C4-2B (cell line): ENCODE data around the gene CENPU.

ENCODE experiments used
- H3K27ac ChIP-seq: fragments of 450-650 bp; 2 replicates; pipeline ENCODE4 v1.5.1; 2017
- CTCF ChIP-seq: fragments of 450-650 bp; conservative IDR thresholded peaks from 2 replicates; pipeline ENCODE4 v1.5.1; 2017; ENCODE audit warnings: mild to moderate bottlenecking
- ZFX ChIP-seq: fragments of 450-650 bp; IDR thresholded peaks from 2 replicates; pipeline ENCODE4 v1.6.1; 2017

CENPU gene

DNA sequence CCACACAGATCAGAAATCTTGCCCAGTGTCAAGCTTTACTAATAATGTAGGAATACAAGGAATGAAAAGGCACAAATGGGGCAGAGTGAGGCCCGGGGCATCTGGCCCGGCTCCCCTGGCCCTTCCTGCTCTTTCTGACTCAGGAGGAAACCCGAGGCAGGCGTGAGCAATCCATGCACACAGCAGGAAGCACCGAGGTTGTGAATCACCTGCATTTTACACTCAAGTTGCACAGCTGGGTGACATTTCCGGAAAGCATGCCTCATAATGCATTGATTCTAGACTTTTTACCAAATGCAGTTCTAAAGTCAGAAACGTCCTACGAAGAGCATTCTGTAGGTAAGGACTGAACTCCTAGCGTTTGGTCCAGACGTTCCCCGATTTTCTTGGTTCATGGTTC, 45.4 kb downstream of the CENPU start:
- TF ChIP-seq ZFX (no peak), CTCF (no peak)
- no peak overlapping the region for H3K27ac ChIP-seq

GRCh38 chr4:184688005-184688404, 45.9 kb downstream of the CENPU start:
- no peak for TF ChIP-seq ZFX
- TF ChIP-seq CTCF = no peak
- H3K27ac ChIP-seq = no peak overlapping the region

- H3K27ac ChIP-seq = no peak overlapping the region
- TF ChIP-seq ZFX = no peak
- TF ChIP-seq CTCF = no peak
These were observed 49.3 kb downstream of the CENPU start for GRCh38 chr4:184684491-184685189.

- TF ChIP-seq CTCF (no peak), ZFX (no peak)
- no peak overlapping the region for H3K27ac ChIP-seq
These were observed 52.0 kb downstream of the CENPU start for GRCh38 chr4:184681916-184682315.

DNA sequence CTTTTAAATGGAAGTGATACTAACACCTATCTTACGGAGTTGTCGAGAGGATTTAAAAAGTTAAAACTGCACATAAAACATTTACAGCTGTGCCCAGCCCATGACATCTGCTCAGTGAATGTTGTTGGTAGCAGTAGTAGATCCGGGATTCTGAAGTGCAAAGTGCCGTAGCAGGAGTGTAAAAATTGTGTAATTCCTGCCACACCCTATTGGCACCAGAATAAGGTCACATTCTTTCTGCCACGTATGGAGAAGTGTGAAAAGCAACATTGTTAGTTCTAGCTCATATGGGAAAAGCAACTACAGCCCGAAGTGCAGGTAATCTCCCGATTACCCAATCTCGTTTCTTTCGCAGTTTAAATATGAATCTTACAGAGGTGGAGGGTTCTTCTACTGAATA, 53.2 kb downstream of the CENPU start:
- H3K27ac ChIP-seq = no peak overlapping the region
- no peak for TF ChIP-seq CTCF

DNA sequence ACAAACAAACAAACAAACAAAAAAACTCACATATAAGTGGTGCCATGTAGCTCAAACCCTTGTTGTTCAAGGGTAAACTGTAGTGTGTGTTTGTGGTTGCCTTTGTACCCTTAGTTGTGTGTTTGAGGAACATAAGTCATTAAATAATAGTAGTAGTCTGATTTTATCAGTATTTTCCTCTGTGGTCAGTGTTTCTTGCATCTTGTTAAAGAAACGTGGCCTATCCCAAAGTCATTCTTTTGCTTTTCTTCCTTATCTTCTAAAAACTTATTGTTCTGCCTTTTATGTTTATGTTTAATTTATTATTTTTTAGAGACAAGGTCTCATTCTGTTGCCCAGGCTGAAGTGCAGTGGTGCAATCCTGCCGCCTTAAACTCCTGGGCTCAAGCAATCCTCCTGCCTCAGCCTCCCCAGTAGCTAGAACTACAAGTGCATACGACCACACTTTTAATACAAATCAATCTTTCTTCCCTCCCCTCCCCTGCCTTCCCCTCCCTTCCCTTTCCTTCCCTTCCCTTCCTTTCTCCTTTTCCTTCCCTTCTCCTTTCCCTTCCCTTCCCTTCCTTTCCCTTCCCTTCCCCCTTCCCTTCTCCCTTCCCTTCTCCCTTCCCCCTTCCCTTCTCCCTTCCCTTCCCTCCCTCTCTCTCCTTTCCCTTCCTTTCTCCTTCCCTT, 57.9 kb downstream of the CENPU start:
- TF ChIP-seq CTCF (no peak), ZFX (no peak)
- no peak overlapping the region for H3K27ac ChIP-seq

DNA sequence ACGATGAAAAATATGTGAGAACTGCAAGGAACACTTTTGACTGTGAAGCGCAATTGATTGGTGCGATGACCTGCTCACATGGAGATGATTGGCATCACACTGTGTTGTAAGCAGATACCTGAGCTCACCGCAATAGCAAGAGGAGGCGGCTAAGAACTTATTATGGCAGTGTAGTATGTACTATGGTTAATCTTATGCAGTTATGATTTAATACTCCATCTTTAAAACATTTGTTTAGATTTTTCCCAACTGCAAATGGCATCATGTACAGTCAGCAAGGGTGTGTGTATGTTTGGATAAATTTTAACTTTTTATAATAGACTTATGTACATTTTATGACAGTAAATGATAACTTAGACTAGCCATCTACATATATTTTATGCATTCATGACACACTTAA, 58.9 kb downstream of the CENPU start:
- H3K27ac ChIP-seq = no peak overlapping the region
- no peak for TF ChIP-seq CTCF
- no peak for TF ChIP-seq ZFX
